IPS DF 6.9 (cell line): ENCODE data around the gene ZNF292.

Experiments used
- DNase-seq: peaks from one replicate; pipeline ENCODE4 v3.0.0-alpha.2; 2013; ENCODE audit warnings: low read depth, low spot score
- H3K27ac ChIP-seq: one replicate; pipeline ENCODE4 v1.5.1; 2013; ENCODE audit warnings: low read length, control low read depth
- H3K27me3 ChIP-seq: 2 replicates; pipeline ENCODE4 v1.6.1; 2013; ENCODE audit warnings: mild to moderate bottlenecking, low read length; ENCODE audit not compliant: control insufficient read depth, insufficient read depth
- H3K36me3 ChIP-seq: 2 replicates; pipeline ENCODE4 v1.6.1; 2013; ENCODE audit warnings: low read length; ENCODE audit not compliant: control insufficient read depth, insufficient read depth
- H3K4me1 ChIP-seq: 2 replicates; pipeline ENCODE4 v1.6.1; 2013; ENCODE audit warnings: low read length; ENCODE audit not compliant: control insufficient read depth, insufficient read depth
- H3K4me3 ChIP-seq: 2 replicates; pipeline ENCODE4 v1.5.1; 2013; ENCODE audit warnings: mild to moderate bottlenecking, low read length
- H3K9me3 ChIP-seq: 2 replicates; pipeline ENCODE4 v1.6.1; 2013; ENCODE audit warnings: low read length, inconsistent platforms; ENCODE audit not compliant: control insufficient read depth, insufficient read depth
- WGBS: extraction: QIAGEN DNeasy Blood & Tissue Kit; methylation state at CpG from one replicate; pipeline ENCODE4 v1.1.7; 2013; ENCODE audit warnings: mixed read lengths, missing lambda C conversion rate; ENCODE audit not compliant: insufficient read length, insufficient coverage; 5-methylcytosine and 5-hydroxymethylcytosine counted together

Gene ZNF292

GRCh38 chr6:87259791-87260190, 104.4 kb downstream of the ZNF292 start:
- Histone ChIP-seq H3K27ac (no peak overlapping the region), H3K36me3 (peaks cover 11% of the 10 kb centered on the region; the same call in 1 of the 2 replicates), H3K4me1 (no peaks in the 10 kb centered on the region), H3K27me3 (no peaks in the 10 kb centered on the region), H3K9me3 (no peaks in the 10 kb centered on the region), H3K4me3 (no peak overlapping the region)
- WGBS, result no CpG with 5 or more reads among the region's 7 CpGs
- DNase-seq, result no peak

GRCh38 chr6:87261534-87261933, 106.2 kb downstream of the ZNF292 start:
- H3K4me3 ChIP-seq, result no peak overlapping the region
- no peak overlapping the region for H3K27ac ChIP-seq
- no peaks in the 10 kb centered on the region for H3K9me3 ChIP-seq
- peaks cover 3% of the 10 kb centered on the region; the same call in 1 of the 2 replicates for H3K36me3 ChIP-seq
- H3K27me3 ChIP-seq, result no peaks in the 10 kb centered on the region
- no peak for DNase-seq
- no CpG with 5 or more reads among the region's 3 CpGs for WGBS
- H3K4me1 ChIP-seq, result no peaks in the 10 kb centered on the region

- Histone ChIP-seq H3K27me3 (no peaks in the 10 kb centered on the region), H3K36me3 (no peaks in the 10 kb centered on the region; the same call in 1 of the 2 replicates), H3K4me1 (no peaks in the 10 kb centered on the region), H3K9me3 (no peaks in the 10 kb centered on the region), H3K4me3 (no peak overlapping the region), H3K27ac (no peak overlapping the region)
- no peak for DNase-seq
- WGBS, result no CpG with 5 or more reads among the region's 2 CpGs
Measured at GRCh38 chr6:87264481-87264880, 109.1 kb downstream of the ZNF292 start.

- no peak overlapping the region for H3K27ac ChIP-seq
- DNase-seq, result no peak
- H3K4me1 ChIP-seq, result no peaks in the 10 kb centered on the region
- no peaks in the 10 kb centered on the region for H3K9me3 ChIP-seq
- H3K4me3 ChIP-seq, result no peak overlapping the region
- H3K36me3 ChIP-seq, result no peaks in the 10 kb centered on the region
- no peaks in the 10 kb centered on the region for H3K27me3 ChIP-seq
- WGBS, result no CpG with 5 or more reads among the region's 7 CpGs
Measured at GRCh38 chr6:87274660-87275274, 119.4 kb downstream of the ZNF292 start.

GRCh38 chr6:87276624-87277023, 121.3 kb downstream of the ZNF292 start:
- Histone ChIP-seq H3K9me3 (no peaks in the 10 kb centered on the region), H3K27ac (no peak overlapping the region), H3K36me3 (no peaks in the 10 kb centered on the region), H3K4me3 (no peak overlapping the region), H3K27me3 (no peaks in the 10 kb centered on the region), H3K4me1 (no peaks in the 10 kb centered on the region)
- DNase-seq, result no peak
- no CpG with 5 or more reads among the region's 1 CpG for whole genome bisulfite sequencing

- no peaks in the 10 kb centered on the region for H3K27me3 ChIP-seq
- no peaks in the 10 kb centered on the region for H3K4me1 ChIP-seq
- H3K4me3 ChIP-seq, result no peak overlapping the region
- DNase-seq, result no peak
- no peak overlapping the region for H3K27ac ChIP-seq
- no peaks in the 10 kb centered on the region for H3K9me3 ChIP-seq
- H3K36me3 ChIP-seq, result no peaks in the 10 kb centered on the region
Measured at GRCh38 chr6:87277123-87277522, 121.8 kb downstream of the ZNF292 start.

GRCh38 chr6:87279196-87279595, 123.8 kb downstream of the ZNF292 start:
- DNase-seq, result no peak
- Histone ChIP-seq H3K4me1 (no peaks in the 10 kb centered on the region), H3K36me3 (no peaks in the 10 kb centered on the region), H3K9me3 (no peaks in the 10 kb centered on the region), H3K4me3 (no peak overlapping the region), H3K27me3 (no peaks in the 10 kb centered on the region), H3K27ac (no peak overlapping the region)
- no CpG with 5 or more reads among the region's 2 CpGs for WGBS

- Histone ChIP-seq H3K27me3 (no peaks in the 10 kb centered on the region), H3K36me3 (no peaks in the 10 kb centered on the region), H3K9me3 (no peaks in the 10 kb centered on the region), H3K27ac (no peak overlapping the region), H3K4me3 (no peak overlapping the region), H3K4me1 (no peaks in the 10 kb centered on the region)
- no CpG with 5 or more reads among the region's 1 CpG for WGBS
- DNase-seq, result no peak
Measured at GRCh38 chr6:87281426-87281825, 126.1 kb downstream of the ZNF292 start.

- Histone ChIP-seq H3K27ac (no peak overlapping the region), H3K36me3 (no peaks in the 10 kb centered on the region), H3K9me3 (no peaks in the 10 kb centered on the region), H3K27me3 (no peaks in the 10 kb centered on the region), H3K4me1 (no peaks in the 10 kb centered on the region), H3K4me3 (no peak overlapping the region)
- WGBS, result no CpG with 5 or more reads among the region's 1 CpG
- no peak for DNase-seq
Measured at GRCh38 chr6:87282743-87283142, 127.4 kb downstream of the ZNF292 start.

- Histone ChIP-seq H3K36me3 (no peaks in the 10 kb centered on the region), H3K27me3 (no peaks in the 10 kb centered on the region), H3K9me3 (no peaks in the 10 kb centered on the region), H3K4me1 (no peaks in the 10 kb centered on the region), H3K27ac (no peak overlapping the region), H3K4me3 (no peak overlapping the region)
- WGBS, result no CpG with 5 or more reads among the region's 3 CpGs
- no peak for DNase-seq
Measured at GRCh38 chr6:87283461-87283860, 128.1 kb downstream of the ZNF292 start.

- Histone ChIP-seq H3K4me1 (no peaks in the 10 kb centered on the region), H3K27ac (no peak overlapping the region), H3K36me3 (no peaks in the 10 kb centered on the region), H3K9me3 (no peaks in the 10 kb centered on the region), H3K4me3 (no peak overlapping the region), H3K27me3 (no peaks in the 10 kb centered on the region)
- no peak for DNase-seq
- WGBS, result no CpG with 5 or more reads among the region's 2 CpGs
Measured at GRCh38 chr6:87287251-87287650, 131.9 kb downstream of the ZNF292 start.
